Bronchial epithelial cell (primary cell): ENCODE results near the gene GAN. TPM values are rescaled to one million over a fixed set of nuclear protein-coding genes. Genes with fewer than 3 reads are reported as not detected.
A peak's percentile ranks its signal among the peaks of the same experiment; 100 is the strongest.

Experiments used
- DNase-seq: peaks from one replicate; pipeline ENCODE4 v3.0.0-alpha.2; 2010; ENCODE audit warnings: low read depth
- FAIRE-seq: peaks from 2 replicates; lab custom pipeline; 2011; peaks lifted over from hg19 to GRCh38; lab: Jason Lieb, UNC
- H3K27me3 ChIP-seq: 2 replicates; pipeline ENCODE4 v1.5.1; 2011; ENCODE audit warnings: low read length; ENCODE audit not compliant: control insufficient read depth, insufficient read depth
- H3K36me3 ChIP-seq: 2 replicates; pipeline ENCODE4 v1.5.1; 2011; ENCODE audit warnings: low read length; ENCODE audit not compliant: control insufficient read depth, insufficient read depth
- H3K4me3 ChIP-seq: 2 replicates; pipeline ENCODE4 v1.5.1; 2011; ENCODE audit warnings: mild to moderate bottlenecking, low read depth, low read length, control low read depth
- total RNA-seq: library from RNA; depleted of rRNA; stranded (reverse); fragments of >200 nt; gene quantifications from 2 replicates; pipeline ENCODE4 v1.2.1, GENCODE V29; 2014
- TF ChIP-seq, protein P1 (sequence below): IDR thresholded peaks from 2 replicates; pipeline ENCODE4 v1.5.1; 2011; ENCODE audit warnings: mild to moderate bottlenecking, moderate library complexity, low read length, control low read depth, inconsistent platforms; ENCODE audit not compliant: insufficient read depth, severe bottlenecking

Gene GAN
- total RNA-seq, 1 donor from 2014 or later: 13.7 TPM

DNA sequence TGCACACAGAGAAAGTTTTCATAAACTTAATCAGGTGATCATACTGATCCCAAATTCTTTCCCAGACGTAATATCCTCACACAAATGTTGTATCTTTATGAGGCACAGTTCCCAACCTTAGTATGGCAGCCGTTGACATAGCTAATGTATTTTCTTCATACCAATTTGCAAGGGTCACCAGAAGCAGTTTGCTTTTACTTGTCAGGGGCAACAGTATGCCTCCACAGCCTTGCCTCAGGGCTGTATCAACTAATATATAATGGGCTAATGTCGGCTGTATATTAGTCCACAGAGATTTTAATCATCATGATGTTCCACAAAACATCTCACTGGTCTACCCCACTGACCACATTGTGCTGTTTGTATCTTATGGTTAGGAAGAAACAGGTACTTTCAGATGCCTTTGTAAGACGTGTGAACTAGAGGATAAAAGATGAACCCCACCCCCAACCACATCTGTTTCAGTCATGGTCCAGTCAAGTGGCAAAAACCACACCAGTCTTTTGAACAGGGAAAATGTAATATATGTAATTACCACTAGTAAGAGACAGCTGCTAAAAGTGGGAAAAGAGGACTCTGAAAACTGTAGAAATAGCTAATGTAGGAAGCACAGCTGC, 55.2 kb downstream of the GAN start:
- FAIRE-seq (no peak), DNase-seq (no peak)
- TF ChIP-seq, protein P1, sequence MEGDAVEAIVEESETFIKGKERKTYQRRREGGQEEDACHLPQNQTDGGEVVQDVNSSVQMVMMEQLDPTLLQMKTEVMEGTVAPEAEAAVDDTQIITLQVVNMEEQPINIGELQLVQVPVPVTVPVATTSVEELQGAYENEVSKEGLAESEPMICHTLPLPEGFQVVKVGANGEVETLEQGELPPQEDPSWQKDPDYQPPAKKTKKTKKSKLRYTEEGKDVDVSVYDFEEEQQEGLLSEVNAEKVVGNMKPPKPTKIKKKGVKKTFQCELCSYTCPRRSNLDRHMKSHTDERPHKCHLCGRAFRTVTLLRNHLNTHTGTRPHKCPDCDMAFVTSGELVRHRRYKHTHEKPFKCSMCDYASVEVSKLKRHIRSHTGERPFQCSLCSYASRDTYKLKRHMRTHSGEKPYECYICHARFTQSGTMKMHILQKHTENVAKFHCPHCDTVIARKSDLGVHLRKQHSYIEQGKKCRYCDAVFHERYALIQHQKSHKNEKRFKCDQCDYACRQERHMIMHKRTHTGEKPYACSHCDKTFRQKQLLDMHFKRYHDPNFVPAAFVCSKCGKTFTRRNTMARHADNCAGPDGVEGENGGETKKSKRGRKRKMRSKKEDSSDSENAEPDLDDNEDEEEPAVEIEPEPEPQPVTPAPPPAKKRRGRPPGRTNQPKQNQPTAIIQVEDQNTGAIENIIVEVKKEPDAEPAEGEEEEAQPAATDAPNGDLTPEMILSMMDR: no peak
- Histone ChIP-seq H3K4me3 (no peak overlapping the region), H3K36me3 (peaks cover 12% of the 10 kb centered on the region), H3K27me3 (no peaks in the 10 kb centered on the region)

- TF ChIP-seq, protein P1: no peak
- no peak for FAIRE-seq
- H3K27me3 ChIP-seq: no peaks in the 10 kb centered on the region
- no peak overlapping the region for H3K4me3 ChIP-seq
- peaks cover 8% of the 10 kb centered on the region for H3K36me3 ChIP-seq
- DNase-seq: peak; percentile 72
Measured at GRCh38 chr16:81371106-81371505, 56.3 kb downstream of the GAN start.

DNA sequence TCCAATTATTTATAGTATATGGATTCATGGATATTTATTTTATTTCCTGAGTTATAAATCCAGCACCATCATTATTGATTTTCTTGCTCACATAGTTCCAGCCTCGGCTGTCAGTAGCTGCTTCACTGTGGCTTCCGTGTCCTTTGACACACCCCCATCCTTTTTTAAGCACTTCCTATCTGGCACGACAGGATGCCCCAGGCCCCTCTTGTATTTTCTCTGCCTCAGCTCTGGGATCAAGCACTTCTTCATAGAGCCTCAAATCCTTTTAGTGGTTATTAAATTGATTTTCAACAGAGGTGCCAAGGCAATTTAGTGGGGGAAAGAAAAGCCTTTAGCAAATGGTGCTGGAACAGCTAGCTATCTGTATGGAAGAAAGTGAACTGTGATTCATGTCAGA, 59.8 kb downstream of the GAN start:
- no peaks in the 10 kb centered on the region for H3K27me3 ChIP-seq
- peaks cover 7% of the 10 kb centered on the region for H3K36me3 ChIP-seq
- FAIRE-seq (no peak), DNase-seq (no peak)
- H3K4me3 ChIP-seq: no peak overlapping the region
- TF ChIP-seq, protein P1: no peak

DNA sequence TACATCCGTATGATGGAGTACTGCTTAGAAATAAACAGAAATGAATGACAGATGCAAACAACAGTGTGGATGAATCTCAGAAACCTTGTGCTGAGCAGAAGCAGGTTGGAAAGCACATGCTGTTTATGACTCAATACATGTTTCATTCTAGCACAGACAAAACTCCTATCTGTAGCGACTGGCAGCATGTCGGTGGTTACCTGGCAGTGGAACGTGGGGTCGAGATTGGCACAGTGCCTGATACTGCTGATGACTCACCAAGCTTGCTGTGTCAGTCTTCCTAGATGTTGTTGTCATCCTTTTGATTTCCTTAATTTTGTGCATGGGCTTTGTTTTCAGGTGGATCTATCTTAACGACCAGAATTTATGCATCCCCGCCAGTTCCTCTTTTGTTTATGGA, 62.1 kb downstream of the GAN start:
- FAIRE-seq (peak; percentile 40), DNase-seq (peak; percentile 95)
- Histone ChIP-seq H3K36me3 (peaks cover 7% of the 10 kb centered on the region), H3K4me3 (no peak overlapping the region), H3K27me3 (no peaks in the 10 kb centered on the region)
- TF ChIP-seq, protein P1: no peak

DNA sequence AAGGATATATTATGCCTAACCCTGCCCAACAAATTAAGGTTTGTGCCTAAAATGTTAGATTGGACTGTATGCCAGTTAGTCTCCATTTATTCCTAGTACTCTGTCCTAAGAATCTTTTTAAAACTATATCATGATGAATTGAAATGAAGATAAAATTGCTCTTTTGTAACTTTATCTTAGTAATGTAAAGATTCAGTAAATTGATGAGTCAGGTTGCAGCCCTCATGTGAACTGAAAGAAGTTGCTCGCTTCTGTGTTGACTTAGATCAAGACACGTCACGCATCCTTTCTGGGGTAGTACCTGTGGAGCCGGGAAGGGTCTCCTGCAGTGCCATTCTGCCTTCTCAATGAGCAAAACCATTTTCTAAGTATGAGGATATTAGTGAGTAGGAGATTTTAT, 63.3 kb downstream of the GAN start:
- TF ChIP-seq, protein P1: no peak
- FAIRE-seq: no peak
- no peak for DNase-seq
- Histone ChIP-seq H3K27me3 (no peaks in the 10 kb centered on the region), H3K4me3 (no peak overlapping the region), H3K36me3 (peaks cover 4% of the 10 kb centered on the region)

DNA sequence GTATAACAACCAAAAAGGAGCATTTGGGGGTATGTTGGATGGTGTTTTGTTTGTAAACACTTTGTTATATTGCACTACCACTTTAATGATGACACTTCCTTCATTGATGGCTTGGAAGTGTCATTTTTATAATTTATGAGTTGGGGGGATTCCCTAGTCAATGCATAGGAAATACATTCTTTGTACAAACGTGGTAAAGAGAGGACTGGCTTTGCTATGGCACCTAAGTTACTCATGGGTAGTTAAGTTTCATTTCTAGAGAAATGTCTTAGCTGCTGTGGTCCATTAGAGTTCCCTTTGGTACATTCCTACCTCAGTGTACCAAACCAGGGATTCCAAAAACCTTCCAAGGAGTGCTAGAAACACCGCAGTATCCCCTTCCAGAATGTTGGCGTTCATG, 66.2 kb downstream of the GAN start:
- TF ChIP-seq, protein P1: no peak
- FAIRE-seq (no peak), DNase-seq (no peak)
- H3K4me3 ChIP-seq: no peak overlapping the region
- H3K36me3 ChIP-seq: peaks cover 4% of the 10 kb centered on the region
- H3K27me3 ChIP-seq: no peaks in the 10 kb centered on the region
